Right ventricle myocardium superior (tissue), 1 donor: Measurements from ENCODE around the gene PIR. TPM values are rescaled to one million over a fixed set of nuclear protein-coding genes. Genes with fewer than 3 reads are reported as not detected.

Source experiments
- ATAC-seq: fragments of 200-7000 bp; cut with Tn5 transposase; one replicate; pipeline ENCODE4 v1.9.1; 2020; ENCODE audit warnings: mild to moderate bottlenecking; ENCODE audit not compliant: poor library complexity
- DNase-seq: peaks from one replicate; pipeline ENCODE4 v3.0.0-alpha.2; 2020
- intact Hi-C: fragments of 100-400 bp; cut with DNase I; formaldehyde crosslinking; loops from one replicate; pipeline ENCODE4 v1.11.2; 2022
- total RNA-seq: library from RNA; stranded (reverse); fragmentation: NEBNext Ultra II Directional; extraction: Animal tissue kit (Norgen Biotek cat#: 25700); gene quantifications from one replicate; pipeline ENCODE4 v1.2.1, GENCODE V29; 2021
- donor health status: DM: no; HTN: yes; CAD: no; lungs with severe emphysema.

PIR gene
- total RNA-seq, 1 donor from 2014 or later = 10.8 TPM

- intact Hi-C loops = no loop called here
- ATAC-seq = no peak
- DNase-seq = no peak
Observed at GRCh38 chrX:15382813-15383212, 110.3 kb downstream of the PIR start.

DNA sequence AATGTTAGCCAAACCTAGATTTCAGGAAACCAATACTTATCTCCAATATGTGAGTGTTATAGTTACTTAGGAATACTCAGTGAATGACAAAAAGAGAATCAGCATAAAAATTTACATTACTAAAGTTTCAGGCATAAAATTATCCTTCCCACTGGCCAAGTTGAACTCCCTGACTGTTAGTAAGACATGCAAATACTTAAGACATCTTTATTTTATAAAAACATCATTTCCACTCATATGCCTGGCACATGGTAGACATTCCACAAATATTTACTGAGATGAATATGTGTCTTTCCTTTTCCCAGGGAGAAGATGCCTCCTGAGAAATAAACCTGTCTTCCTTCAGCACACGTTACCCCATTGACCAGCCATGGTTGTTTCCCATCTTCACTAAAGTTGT, 116.2 kb downstream of the PIR start:
- intact Hi-C loops = no loop called here
- DNase-seq (no peak), ATAC-seq (no peak)

DNA sequence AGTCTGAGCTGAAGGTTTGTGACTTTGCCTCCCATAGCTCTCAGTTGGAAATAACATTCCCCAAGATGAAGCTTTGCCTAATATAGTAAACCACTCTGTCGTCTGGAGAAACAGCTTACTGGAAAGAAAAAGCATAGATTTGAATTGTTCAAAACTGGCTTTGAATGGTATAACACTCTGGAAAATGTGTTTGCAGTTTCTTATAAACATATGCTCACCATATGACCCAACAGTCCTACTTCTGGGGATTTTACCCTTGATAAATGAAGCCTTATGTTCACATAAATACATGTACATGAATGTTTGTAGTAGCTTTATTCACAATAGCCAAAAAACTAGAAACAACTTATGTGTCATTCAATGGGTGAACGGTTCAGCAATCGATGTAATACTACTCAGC, 119.2 kb downstream of the PIR start:
- no peak for ATAC-seq
- DNase-seq = no peak
- intact Hi-C loops = no loop called here

DNA sequence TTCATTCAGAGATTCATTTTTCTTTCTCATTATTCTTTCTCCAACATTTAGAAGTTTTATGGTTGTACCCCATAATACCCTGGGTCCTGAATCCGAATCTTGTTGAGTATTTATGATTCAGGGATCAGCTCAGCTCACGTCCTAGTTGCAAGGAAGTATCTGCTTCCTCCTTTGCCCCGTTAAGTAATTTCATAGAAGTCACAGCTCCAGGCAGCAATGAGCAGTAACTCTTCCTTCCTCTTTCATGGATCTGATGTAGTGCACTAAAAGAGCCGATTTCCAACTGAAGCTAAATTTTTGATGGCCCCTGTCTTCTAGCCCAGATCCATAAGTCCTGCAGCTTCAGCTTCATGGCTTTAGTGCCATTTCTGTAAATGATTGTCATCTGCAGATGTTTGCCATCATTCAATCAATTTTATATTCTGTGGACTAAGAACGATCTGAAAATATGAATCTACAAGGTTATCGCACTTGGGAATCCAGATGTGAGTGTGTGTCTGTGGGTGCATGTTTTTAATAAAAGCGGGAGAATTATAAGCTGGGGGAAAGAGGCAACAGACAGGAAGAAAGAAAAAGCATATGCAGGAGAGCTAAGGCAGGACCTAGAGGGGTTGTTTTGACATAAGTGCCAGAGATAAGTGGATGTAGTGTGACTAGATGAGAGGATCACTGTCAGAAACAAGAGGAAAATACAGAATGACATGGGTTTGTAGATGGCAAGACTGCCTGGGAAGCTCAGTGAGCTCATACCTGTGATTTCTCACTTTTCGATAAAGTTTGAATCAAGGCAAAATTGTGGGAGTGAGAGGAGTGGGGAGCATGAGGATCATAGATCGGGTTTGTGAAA, 126.4 kb downstream of the PIR start:
- intact Hi-C loops = no loop called here
- DNase-seq (no peak), ATAC-seq (no peak)

DNA sequence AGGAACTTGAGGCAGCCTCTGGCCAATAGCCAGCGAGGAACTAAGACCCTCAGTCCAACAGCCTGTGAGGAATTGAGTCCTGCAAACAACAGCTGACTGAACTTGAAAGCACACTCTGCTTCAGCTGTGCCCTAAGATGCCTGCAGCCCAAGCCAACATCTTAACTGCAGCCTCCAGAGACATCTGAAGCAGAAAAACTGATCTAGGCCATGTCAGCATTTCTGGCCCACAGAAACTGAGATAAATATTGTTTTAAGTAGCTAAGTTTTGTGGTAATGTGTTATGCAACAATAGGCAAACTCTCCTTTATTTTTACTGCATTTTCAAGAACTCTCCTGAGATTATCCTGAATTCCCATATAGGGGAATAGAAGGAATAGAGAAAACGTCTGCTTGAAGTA, 133.4 kb downstream of the PIR start:
- DNase-seq = no peak
- ATAC-seq = no peak
- intact Hi-C loops = loop anchor here (10.0 kb wide), 1 partner anchor 105 kb away; no protein-coding TSS in a partner anchor

GRCh38 chrX:15358533-15358932, 134.6 kb downstream of the PIR start:
- ATAC-seq = no peak
- intact Hi-C loops = loop anchor here (10.0 kb wide), 1 partner anchor 106 kb away; no protein-coding TSS in a partner anchor

GRCh38 chrX:15356444-15356843, 136.7 kb downstream of the PIR start:
- ATAC-seq = peak; percentile 73
- no peak for DNase-seq
- intact Hi-C loops = loop anchor here (10.0 kb wide), 1 partner anchor 108 kb away; no protein-coding TSS in a partner anchor

More at GRCh38 chrX:15358533-15358932, 134.6 kb downstream of the PIR start:
- no peak for DNase-seq

- ATAC-seq (peak; percentile 25), DNase-seq (no peak)
- intact Hi-C loops = loop anchor here (10.0 kb wide), 1 partner anchor 114 kb away; no protein-coding TSS in a partner anchor
Observed at GRCh38 chrX:15350329-15350996, 142.7 kb downstream of the PIR start.

- peak; percentile 88 for ATAC-seq
- no peak for DNase-seq
- intact Hi-C loops = no loop called here
Observed at GRCh38 chrX:15349046-15349445, 144.1 kb downstream of the PIR start.

DNA sequence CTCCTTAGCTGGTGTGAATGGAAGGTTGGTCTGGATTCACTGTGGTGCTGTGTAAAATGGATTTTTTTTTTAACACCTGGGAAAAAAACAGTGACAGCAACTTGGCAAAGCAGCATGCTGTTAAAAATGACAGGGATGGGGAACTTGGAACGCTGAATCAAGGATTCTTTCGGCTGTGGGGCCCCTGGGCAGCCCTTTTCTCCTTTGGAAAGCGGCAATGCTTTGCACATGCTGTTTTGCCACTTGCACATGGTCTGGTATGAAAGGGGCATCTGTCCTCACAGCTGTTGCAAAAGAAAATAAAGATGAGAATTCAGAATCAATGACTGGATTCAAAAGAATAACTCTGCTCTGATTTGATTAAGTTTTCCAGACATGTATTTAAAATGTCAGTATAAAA, 147.2 kb downstream of the PIR start:
- intact Hi-C loops = no loop called here
- ATAC-seq (no peak), DNase-seq (no peak)

GRCh38 chrX:15344106-15344505, 149.0 kb downstream of the PIR start:
- intact Hi-C loops = no loop called here
- DNase-seq = no peak
- no peak for ATAC-seq

DNA sequence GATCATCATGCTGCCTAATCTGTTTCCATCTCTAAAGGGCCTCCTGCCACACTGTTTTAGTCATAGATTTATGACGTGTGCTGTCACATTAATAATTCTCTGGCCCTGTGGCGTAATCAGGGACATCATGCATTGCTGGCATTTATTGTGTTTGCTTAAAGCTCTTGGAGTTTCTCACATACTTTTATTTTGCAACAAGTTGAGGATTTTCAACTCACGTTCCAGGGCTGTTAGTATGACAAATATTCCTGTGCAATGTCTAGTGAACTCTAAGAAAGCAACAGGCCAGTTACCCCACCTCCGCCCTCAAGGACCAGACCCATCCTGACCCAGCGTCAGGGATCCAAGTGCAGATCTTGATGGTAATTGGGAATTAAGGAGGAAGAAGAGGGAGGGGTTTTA, 150.1 kb downstream of the PIR start:
- intact Hi-C loops = no loop called here
- no peak for ATAC-seq
- DNase-seq = no peak

DNA sequence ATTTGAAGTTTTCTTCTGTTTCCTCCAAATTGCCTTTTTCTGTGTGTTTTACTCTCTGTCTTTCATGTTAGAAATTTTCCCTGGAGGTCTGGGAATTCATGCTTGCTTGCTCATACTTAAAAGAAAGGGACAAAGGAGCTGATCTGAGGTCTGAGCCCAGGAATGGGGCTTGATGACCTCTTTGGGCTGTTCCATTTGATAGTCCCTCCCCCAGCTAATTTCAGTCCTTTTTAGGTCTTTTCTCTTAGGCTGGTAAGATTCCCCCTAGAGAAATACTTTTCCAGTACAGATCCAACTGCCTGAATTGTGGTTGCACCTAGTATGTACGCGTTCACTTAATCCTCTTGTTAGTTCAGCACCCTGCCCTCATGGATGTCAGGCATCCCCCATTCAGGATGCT, 152.3 kb downstream of the PIR start:
- intact Hi-C loops = no loop called here
- DNase-seq (no peak), ATAC-seq (no peak)

- no peak for ATAC-seq
- intact Hi-C loops = no loop called here
- DNase-seq = no peak
Observed at GRCh38 chrX:15336023-15336413, 157.1 kb downstream of the PIR start.

GRCh38 chrX:15335135-15336022, 157.8 kb downstream of the PIR start, which contains the start of gene PIGA:
Gene PIGA (minus strand): TSS chrX:15335523. CDS start chrX:15331930, 3,593 bp downstream.
- intact Hi-C loops = no loop called here
- ATAC-seq = peak; percentile 98
- peak; percentile 97 for DNase-seq
